Activated T-helper 9 cell treated with anti-CD3 and anti-CD28 coated beads, Interleukin-2, amount 50 U/mL, for 16 hours (primary cell): Measurements from ENCODE around the gene MVB12B.

Experiments
- DNase-seq: peaks from one replicate; pipeline ENCODE4 v3.0.0-alpha.2; 2020; ENCODE audit warnings: low read depth

MVB12B gene

GRCh38 chr9:126506361-126507317, 180.0 kb downstream of the MVB12B start:
- no peak for DNase-seq

- DNase-seq = no peak
These were observed 180.9 kb downstream of the MVB12B start for GRCh38 chr9:126507318-126508109.

GRCh38 chr9:126508171-126508591, 181.6 kb downstream of the MVB12B start:
- no peak for DNase-seq

GRCh38 chr9:126508928-126509327, 182.3 kb downstream of the MVB12B start:
- no peak for DNase-seq

- DNase-seq = no peak
These were observed 183.1 kb downstream of the MVB12B start for GRCh38 chr9:126509718-126510117.

GRCh38 chr9:126510564-126510963, 183.9 kb downstream of the MVB12B start:
- DNase-seq = no peak

- no peak for DNase-seq
These were observed 184.8 kb downstream of the MVB12B start for GRCh38 chr9:126511411-126511810.

- DNase-seq = no peak
These were observed 186.8 kb downstream of the MVB12B start for GRCh38 chr9:126513159-126514036.

- peak; percentile 46 for DNase-seq
These were observed 187.6 kb downstream of the MVB12B start for GRCh38 chr9:126514037-126514821.

GRCh38 chr9:126515001-126515872, 188.6 kb downstream of the MVB12B start:
- DNase-seq = no peak

GRCh38 chr9:126515873-126516505, 189.4 kb downstream of the MVB12B start:
- no peak for DNase-seq

GRCh38 chr9:126516561-126516935, 189.9 kb downstream of the MVB12B start:
- DNase-seq = no peak

- DNase-seq = peak; percentile 19
These were observed 190.6 kb downstream of the MVB12B start for GRCh38 chr9:126516936-126517832.

- no peak for DNase-seq
These were observed 191.3 kb downstream of the MVB12B start for GRCh38 chr9:126517833-126518356.

GRCh38 chr9:126518763-126519162, 192.1 kb downstream of the MVB12B start:
- no peak for DNase-seq

GRCh38 chr9:126519660-126520420, 193.2 kb downstream of the MVB12B start:
- no peak for DNase-seq

- DNase-seq = no peak
These were observed 193.8 kb downstream of the MVB12B start for GRCh38 chr9:126520453-126520852.

GRCh38 chr9:126521089-126521488, 194.5 kb downstream of the MVB12B start:
- DNase-seq = no peak
